ENCODE measurements around the gene STX5.

- no peak for TF ChIP-seq EZH2 (IDR thresholded peaks at IDR 0.05)
- no peak for TF ChIP-seq CTCF (IDR thresholded peaks at IDR 0.05)
- no peak for TF ChIP-seq EZH2phosphoT487 (IDR thresholded peaks at IDR 0.05)
Measured at GRCh38 chr11:62847767-62848314, 16.0 kb upstream of the STX5 start.
